WERI-Rb-1 (cell line): ENCODE results near the gene TUBA1A.

Source experiments
- DNase-seq: peaks from one replicate; pipeline ENCODE4 v3.0.0-alpha.2; 2020
- H3K27ac ChIP-seq: fragments of 250-450 bp; sonication (Bioruptor Pico); 2 replicates; pipeline ENCODE4 v1.5.1; 2020; ENCODE audit warnings: mild to moderate bottlenecking, moderate library complexity
- H3K27me3 ChIP-seq: fragments of 250-450 bp; sonication (Bioruptor Pico); 2 replicates; pipeline ENCODE4 v1.5.1; 2021; ENCODE audit warnings: mild to moderate bottlenecking, low read depth, moderate library complexity; ENCODE audit not compliant: insufficient read depth, severe bottlenecking
- H3K36me3 ChIP-seq: fragments of 250-450 bp; sonication (Bioruptor Pico); 2 replicates; pipeline ENCODE4 v1.5.1; 2020; ENCODE audit warnings: mild to moderate bottlenecking, moderate library complexity
- H3K4me3 ChIP-seq: 2 replicates; pipeline ENCODE4 v1.5.1; 2011; ENCODE audit warnings: low read depth, mild to moderate bottlenecking, control low read depth, low read length
- H3K9me3 ChIP-seq: fragments of 250-450 bp; sonication (Bioruptor Pico); 2 replicates; pipeline ENCODE4 v1.5.1; 2021; ENCODE audit warnings: mild to moderate bottlenecking, moderate library complexity; ENCODE audit not compliant: severe bottlenecking
- CTCF ChIP-seq: IDR thresholded peaks from 2 replicates; pipeline ENCODE4 v1.5.1; 2011; ENCODE audit warnings: low read depth, mild to moderate bottlenecking, control low read depth, inconsistent platforms, low read length

The TUBA1A gene

GRCh38 chr12:49208676-49209075 is 19.8 kb upstream of the TUBA1A start:
- Histone ChIP-seq H3K27ac (no peak overlapping the region), H3K36me3 (no peaks in the 10 kb centered on the region), H3K27me3 (no peaks in the 10 kb centered on the region), H3K4me3 (no peak overlapping the region), H3K9me3 (no peaks in the 10 kb centered on the region)
- no peak for TF ChIP-seq CTCF
- DNase-seq, result no peak

- no peaks in the 10 kb centered on the region for H3K9me3 ChIP-seq
- no peak for TF ChIP-seq CTCF
- no peaks in the 10 kb centered on the region for H3K36me3 ChIP-seq
- no peak for DNase-seq
- no peak overlapping the region for H3K4me3 ChIP-seq
- no peak overlapping the region for H3K27ac ChIP-seq
- no peaks in the 10 kb centered on the region for H3K27me3 ChIP-seq
These were observed 19.3 kb upstream of the TUBA1A start for GRCh38 chr12:49208146-49208545.

- no peak overlapping the region for H3K4me3 ChIP-seq
- no peak for DNase-seq
- H3K36me3 ChIP-seq, result no peaks in the 10 kb centered on the region
- TF ChIP-seq CTCF, result no peak
- H3K27ac ChIP-seq, result no peak overlapping the region
- no peaks in the 10 kb centered on the region for H3K27me3 ChIP-seq
- no peaks in the 10 kb centered on the region for H3K9me3 ChIP-seq
These were observed 17.5 kb upstream of the TUBA1A start for GRCh38 chr12:49206389-49206788.

- no peak for TF ChIP-seq CTCF
- H3K27ac ChIP-seq, result peak overlapping the region; percentile 10; the same call in 1 of the 2 replicates
- H3K36me3 ChIP-seq, result no peaks in the 10 kb centered on the region
- H3K4me3 ChIP-seq, result no peak overlapping the region
- H3K9me3 ChIP-seq, result no peaks in the 10 kb centered on the region
- no peak for DNase-seq
- no peaks in the 10 kb centered on the region for H3K27me3 ChIP-seq
These were observed 12.9 kb upstream of the TUBA1A start for GRCh38 chr12:49201595-49202295.

- DNase-seq, result no peak
- peak overlapping the region; percentile 39; the same call in 1 of the 2 replicates for H3K27ac ChIP-seq
- no peak for TF ChIP-seq CTCF
- no peaks in the 10 kb centered on the region for H3K27me3 ChIP-seq
- no peaks in the 10 kb centered on the region for H3K36me3 ChIP-seq
- no peaks in the 10 kb centered on the region for H3K9me3 ChIP-seq
- no peak overlapping the region for H3K4me3 ChIP-seq
These were observed 12.2 kb upstream of the TUBA1A start for GRCh38 chr12:49200919-49201594.
